ENCODE measurements around the gene ARHGEF40.

ARHGEF40 gene

GRCh38 chr14:21112255-21112654, 42.2 kb downstream of the ARHGEF40 start:
- Histone ChIP-seq H4K20me1 (no peaks in the 10 kb centered on the region), H3K4me2 (no peak overlapping the region), H3K27me3 (no peaks in the 10 kb centered on the region), H3K9ac (no peak overlapping the region), H3K4me1 (no peaks in the 10 kb centered on the region), H3K9me3 (no peaks in the 10 kb centered on the region), H3K27ac (no peak overlapping the region), H3K4me3 (no peak overlapping the region), H3K36me3 (no peaks in the 10 kb centered on the region)
- no peak for TF ChIP-seq Cebpa-rat (IDR thresholded peaks at IDR 0.05)

- Histone ChIP-seq H3K9me3 (no peaks in the 10 kb centered on the region), H3K27me3 (no peaks in the 10 kb centered on the region), H3K9ac (no peak overlapping the region), H4K20me1 (no peaks in the 10 kb centered on the region), H3K4me3 (no peak overlapping the region), H3K4me1 (no peaks in the 10 kb centered on the region), H3K27ac (no peak overlapping the region), H3K4me2 (no peak overlapping the region), H3K36me3 (no peaks in the 10 kb centered on the region)
- TF ChIP-seq Cebpa-rat (IDR thresholded peaks at IDR 0.05): no peak
These were observed 43.3 kb downstream of the ARHGEF40 start for GRCh38 chr14:21113369-21113768.

- H3K36me3 ChIP-seq: no peaks in the 10 kb centered on the region
- TF ChIP-seq Cebpa-rat (IDR thresholded peaks at IDR 0.05): no peak
- no peak overlapping the region for H3K27ac ChIP-seq
These were observed 48.8 kb downstream of the ARHGEF40 start for GRCh38 chr14:21118933-21119332.

GRCh38 chr14:21120686-21121085, 50.6 kb downstream of the ARHGEF40 start:
- Histone ChIP-seq H3K4me3 (no peak overlapping the region), H3K27ac (no peak overlapping the region), H3K4me1 (no peaks in the 10 kb centered on the region), H3K9ac (no peak overlapping the region), H3K27me3 (no peaks in the 10 kb centered on the region), H3K36me3 (no peaks in the 10 kb centered on the region), H3K9me3 (peaks cover 7% of the 10 kb centered on the region), H3K4me2 (no peak overlapping the region), H4K20me1 (no peaks in the 10 kb centered on the region)
- no peak for TF ChIP-seq Cebpa-rat (IDR thresholded peaks at IDR 0.05)

More at GRCh38 chr14:21118933-21119332, 48.8 kb downstream of the ARHGEF40 start:
- Histone ChIP-seq H3K9ac (no peak overlapping the region), H4K20me1 (no peaks in the 10 kb centered on the region), H3K4me2 (no peak overlapping the region), H3K9me3 (no peaks in the 10 kb centered on the region), H3K4me3 (no peak overlapping the region), H3K4me1 (no peaks in the 10 kb centered on the region), H3K27me3 (no peaks in the 10 kb centered on the region)

GRCh38 chr14:21121122-21121521, 51.0 kb downstream of the ARHGEF40 start:
- Histone ChIP-seq H3K36me3 (no peaks in the 10 kb centered on the region), H3K4me2 (no peak overlapping the region), H3K4me1 (no peaks in the 10 kb centered on the region), H3K9ac (no peak overlapping the region), H3K4me3 (no peak overlapping the region), H3K27ac (no peak overlapping the region), H3K9me3 (peaks cover 11% of the 10 kb centered on the region), H4K20me1 (no peaks in the 10 kb centered on the region), H3K27me3 (no peaks in the 10 kb centered on the region)
- TF ChIP-seq Cebpa-rat (IDR thresholded peaks at IDR 0.05): no peak

- Histone ChIP-seq H3K4me2 (no peak overlapping the region), H3K27ac (no peak overlapping the region), H3K36me3 (no peaks in the 10 kb centered on the region), H4K20me1 (no peaks in the 10 kb centered on the region), H3K4me1 (no peaks in the 10 kb centered on the region), H3K27me3 (no peaks in the 10 kb centered on the region), H3K9me3 (peaks cover 11% of the 10 kb centered on the region), H3K4me3 (no peak overlapping the region), H3K9ac (no peak overlapping the region)
- no peak for TF ChIP-seq Cebpa-rat (IDR thresholded peaks at IDR 0.05)
These were observed 53.3 kb downstream of the ARHGEF40 start for GRCh38 chr14:21123429-21123828.

- Histone ChIP-seq H3K4me2 (no peak overlapping the region), H4K20me1 (no peaks in the 10 kb centered on the region), H3K4me3 (no peak overlapping the region), H3K4me1 (no peaks in the 10 kb centered on the region), H3K9ac (no peak overlapping the region), H3K9me3 (peaks cover 6% of the 10 kb centered on the region; the same call in 1 of the 2 replicates), H3K27ac (no peak overlapping the region), H3K27me3 (no peaks in the 10 kb centered on the region), H3K36me3 (no peaks in the 10 kb centered on the region)
- no peak for TF ChIP-seq Cebpa-rat (IDR thresholded peaks at IDR 0.05)
These were observed 63.8 kb downstream of the ARHGEF40 start for GRCh38 chr14:21133901-21134300.

GRCh38 chr14:21136024-21136423, 65.9 kb downstream of the ARHGEF40 start:
- no peaks in the 10 kb centered on the region for H4K20me1 ChIP-seq
- TF ChIP-seq Cebpa-rat (IDR thresholded peaks at IDR 0.05): no peak
- H3K27me3 ChIP-seq: no peaks in the 10 kb centered on the region
- no peak overlapping the region for H3K4me2 ChIP-seq
- no peak overlapping the region for H3K9ac ChIP-seq
- H3K27ac ChIP-seq: no peak overlapping the region
- H3K9me3 ChIP-seq: peaks cover 2% of the 10 kb centered on the region; the same call in 1 of the 2 replicates
- no peak overlapping the region for H3K4me3 ChIP-seq
- H3K36me3 ChIP-seq: no peaks in the 10 kb centered on the region
- H3K4me1 ChIP-seq: no peaks in the 10 kb centered on the region

Data from BLaER1 (cell line).